K562 (cell line): Measurements from ENCODE around the gene ACBD6. TPM values are rescaled to one million over a fixed set of nuclear protein-coding genes. Genes with fewer than 3 reads are reported as not detected.

Experiments
- ATAC-seq: fragments of 200-7000 bp; cut with Tn5 transposase; 3 replicates; pipeline ENCODE4 v1.9.1; 2020; ENCODE audit warnings: moderate library complexity
- BruUV-seq: library from RNA; stranded (reverse); fragments of 400-500 nt; replicated peaks from 2 replicates; lab custom pipeline; 2021; lab: Mats Ljungman, UMichigan
- CTCF ChIA-PET: fragments of 300-600 bp; formaldehyde crosslinking; extraction: SDS; loops from one replicate; lab custom pipeline; 2021; ENCODE audit warnings: low intra/inter-chr PET ratio; lab: Yijun Ruan, JAX
- POLR2A ChIA-PET: fragments of 300-600, 350-650 bp; sonication (Branson Sonifier 250); formaldehyde crosslinking; extraction: SDS; loops from one replicate; lab custom pipeline; 2021; ENCODE audit warnings: antibody characterized with exemption, inconsistent platforms; lab: Yijun Ruan, JAX
- DNase-seq, 4 experiments: peaks; one replicate each; pipeline versions ENCODE4 v3.0.0 to v3.0.0-alpha.2; 2011 to 2018; ENCODE audit warnings: low spot score in 3 of 4, mixed read lengths in 3 of 4; ENCODE audit errors: extremely low read depth in 1 of 4
- FAIRE-seq: peaks from 2 replicates; lab custom pipeline; 2011; peaks lifted over from hg19 to GRCh38; lab: Jason Lieb, UNC
- H2AFZ ChIP-seq: 2 replicates; pipeline ENCODE4 v1.6.0; 2011; ENCODE audit warnings: low read depth, low read length, control low read depth, inconsistent platforms
- H3K27ac ChIP-seq: fragments of 200-600 bp; 3 replicates; pipeline ENCODE4 v1.8.0; 2011; ENCODE audit warnings: low read depth, mild to moderate bottlenecking, control low read depth, inconsistent platforms, low read length, moderate library complexity, mixed read lengths; ENCODE audit errors: extremely low read depth
- H3K27me3 ChIP-seq, 2 experiments: fragments of 300-600 bp in 1 of 2; 2 replicates in 1 of 2; 3 replicates in 1 of 2; pipeline versions ENCODE4 v1.6.0 to v1.8.0; 2011; ENCODE audit warnings: inconsistent platforms in 2 of 2, low read length in 2 of 2, mild to moderate bottlenecking in 1 of 2, mixed read lengths in 1 of 2, moderate library complexity in 1 of 2; ENCODE audit not compliant: control insufficient read depth in 2 of 2, insufficient read depth in 2 of 2
- H3K36me3 ChIP-seq: fragments of 300-600 bp; 3 replicates; pipeline ENCODE4 v1.8.0; 2011; ENCODE audit warnings: mild to moderate bottlenecking, low read length, inconsistent platforms; ENCODE audit not compliant: control insufficient read depth, insufficient read depth
- H3K4me1 ChIP-seq, 2 experiments: fragments of 200-600 bp in 1 of 2; replicated peaks in 1 of 2; 2 replicates in 1 of 2; 3 replicates in 1 of 2; pipeline versions ENCODE4 v1.5.1 to v1.8.0; 2011; ENCODE audit warnings: inconsistent platforms in 2 of 2, low read length in 2 of 2, mild to moderate bottlenecking in 1 of 2, mixed read lengths in 1 of 2, moderate library complexity in 1 of 2; ENCODE audit not compliant: control insufficient read depth in 2 of 2, insufficient read depth in 2 of 2
- H3K4me2 ChIP-seq: 2 replicates; pipeline ENCODE4 v1.6.1; 2011; ENCODE audit warnings: low read length, control low read depth, inconsistent platforms, mixed read lengths; ENCODE audit not compliant: insufficient read depth
- H3K4me3 ChIP-seq: fragments of 200-600 bp; sonication (generic), shearing (Covaris generic); 2 replicates; pipeline ENCODE4 v1.5.1; 2016; ENCODE audit warnings: control low read depth, inconsistent platforms
- H3K79me2 ChIP-seq: fragments of 200-600 bp; 3 replicates; pipeline ENCODE4 v1.8.0; 2011; ENCODE audit warnings: low read length, inconsistent platforms; ENCODE audit not compliant: control insufficient read depth, insufficient read depth
- H3K9ac ChIP-seq, 2 experiments: 2 replicates each; pipeline versions ENCODE4 v1.6.0 to v1.6.1; 2011; ENCODE audit warnings: low read depth in 2 of 2, low read length in 2 of 2, control low read depth in 1 of 2, inconsistent platforms in 1 of 2, mild to moderate bottlenecking in 1 of 2, mixed read lengths in 1 of 2; ENCODE audit not compliant: insufficient read depth in 1 of 2
- H3K9me1 ChIP-seq: one replicate; pipeline ENCODE4 v1.6.0; 2011; ENCODE audit warnings: inconsistent platforms, mild to moderate bottlenecking, low read length, moderate library complexity; ENCODE audit not compliant: control insufficient read depth, insufficient read depth
- H3K9me3 ChIP-seq: replicated peaks from 2 replicates; pipeline ENCODE4 v1.5.1; 2011; ENCODE audit warnings: low read depth, low read length, inconsistent platforms; ENCODE audit not compliant: control insufficient read depth, insufficient read depth
- H4K20me1 ChIP-seq: replicated peaks from 2 replicates; pipeline ENCODE4 v1.6.1; 2011; ENCODE audit warnings: low read length, inconsistent platforms, mixed read lengths; ENCODE audit not compliant: control insufficient read depth, insufficient read depth
- BHLHE40 ChIP-seq: IDR thresholded peaks from 2 replicates; pipeline ENCODE4 v1.6.1; 2011; ENCODE audit warnings: low read length, improper control_type of control experiment
- BRCA1 ChIP-seq, 2 experiments: fragments of 450-650 bp in 1 of 2; sonication (generic) in 1 of 2; formaldehyde crosslinking in 1 of 2; IDR thresholded peaks; 2 replicates each; pipeline versions ENCODE4 v1.5.0 to v1.6.1; 2017 to 2020; ENCODE audit warnings: mild to moderate bottlenecking in 1 of 2, missing genetic modification reagents in 1 of 2
- CEBPG ChIP-seq, 3 experiments: fragments of 200-800 bp in 1 of 3; sonication (Bioruptor generic) in 1 of 3; sonication (generic) in 1 of 3; formaldehyde crosslinking in 1 of 3; IDR thresholded peaks in 2 of 3; conservative IDR thresholded peaks in 1 of 3; 2 replicates each; pipeline versions ENCODE4 v1.6.1 to v1.8.0; 2016 to 2022; ENCODE audit warnings: missing compliant biosample characterization in 2 of 3, missing genetic modification characterization in 2 of 3, mild to moderate bottlenecking in 1 of 3, missing genetic modification reagents in 1 of 3
- CTCF ChIP-seq, 3 experiments: IDR thresholded peaks in 2 of 3; conservative IDR thresholded peaks in 1 of 3; 2 replicates each; pipeline ENCODE4 v1.5.1; 2011 to 2012; ENCODE audit warnings: low read length in 3 of 3, mild to moderate bottlenecking in 3 of 3, control low read depth in 2 of 3, improper control_type of control experiment in 1 of 3, inconsistent platforms in 1 of 3, low read depth in 1 of 3, mixed read lengths in 1 of 3, moderate library complexity in 1 of 3; ENCODE audit not compliant: insufficient read depth in 2 of 3
- GATA2 ChIP-seq: sonication (generic); formaldehyde crosslinking; IDR thresholded peaks from 2 replicates; pipeline ENCODE4 v1.4.0; 2020; ENCODE audit warnings: mild to moderate bottlenecking, missing genetic modification reagents
- HLTF ChIP-seq: fragments of 450-650 bp; IDR thresholded peaks from 2 replicates; pipeline ENCODE4 v1.6.1; 2016
- KAT2B ChIP-seq: IDR thresholded peaks from one replicate; pipeline ENCODE4 v1.6.1; 2012; ENCODE audit warnings: low read depth, mild to moderate bottlenecking, control low read depth, inconsistent platforms, low read length, moderate library complexity
- MLLT1 ChIP-seq, 2 experiments: fragments of 450-650 bp; IDR thresholded peaks; 2 replicates each; pipeline ENCODE4 v1.6.1; 2016
- NR0B1 ChIP-seq: fragments of 450-650 bp; IDR thresholded peaks from one replicate; pipeline ENCODE4 v1.6.1; 2018; ENCODE audit warnings: mild to moderate bottlenecking, moderate library complexity; ENCODE audit not compliant: partially characterized antibody
- YBX1 ChIP-seq: fragments of 450-650 bp; IDR thresholded peaks from 2 replicates; pipeline ENCODE4 v1.7.1; 2016; ENCODE audit warnings: mild to moderate bottlenecking
- ZBED1 ChIP-seq: IDR thresholded peaks from 2 replicates; pipeline ENCODE4 v1.6.1; 2014
- ZFP36 ChIP-seq: fragments of 150-350 bp; IDR thresholded peaks from 2 replicates; pipeline ENCODE4 v1.6.1; 2018; ENCODE audit warnings: low read length, low read depth; ENCODE audit not compliant: partially characterized antibody
- ZNF133 ChIP-seq: fragments of 250-450 bp; sonication (Bioruptor Pico); IDR thresholded peaks from 2 replicates; pipeline ENCODE4 v1.4.0; 2020; ENCODE audit warnings: mild to moderate bottlenecking
- ZNF586 ChIP-seq: fragments of 450-650 bp; formaldehyde crosslinking; conservative IDR thresholded peaks from 2 replicates; pipeline ENCODE4 v1.4.0; 2020; ENCODE audit warnings: mild to moderate bottlenecking, moderate library complexity
- ZNF780A ChIP-seq: fragments of 250-450 bp; sonication (Bioruptor Pico); IDR thresholded peaks from 2 replicates; pipeline ENCODE4 v1.5.0; 2021; ENCODE audit warnings: mild to moderate bottlenecking
- ZNF79 ChIP-seq: fragments of 250-450 bp; sonication (Bioruptor Pico); IDR thresholded peaks from 2 replicates; pipeline ENCODE4 v1.4.0; 2020; ENCODE audit warnings: low read depth, mild to moderate bottlenecking, moderate library complexity
- WGBS: fragments of 100-300 bp; shearing (Covaris generic); methylation state at CpG from one replicate; pipeline ENCODE4 v1.1.6; 2016; ENCODE audit warnings: low coverage, mixed read lengths; ENCODE audit not compliant: insufficient coverage; ENCODE audit errors: missing lambda C conversion rate; 5-methylcytosine and 5-hydroxymethylcytosine counted together
- in situ Hi-C: fragments of 300-500 bp; cut with MboI; formaldehyde crosslinking; loops from 4 replicates; pipeline ENCODE4 v1.15.0; 2018; ENCODE audit warnings: inconsistent platforms, mixed read lengths
- intact Hi-C: fragments of 100-400 bp; cut with micrococcal nuclease; formaldehyde crosslinking; loops from 2 replicates; pipeline ENCODE4 v1.14.2; 2022
- polyA plus RNA-seq, 8 experiments: library from polyadenylated mRNA; depleted of rRNA in 4 of 8; stranded (reverse) in 5 of 8; unstranded in 3 of 8; fragments of >200 nt; fragmentation: Nextera tagmentation in 2 of 8; fragmentation: Illumina TruSeq in 1 of 8; extraction: Ambion mirVana in 2 of 8; extraction: Trizol in 1 of 8; gene quantifications; 2 replicates each; pipeline versions ENCODE4 v1.2.1 to v1.2.3, GENCODE V29; 2011 to 2014; ENCODE audit warnings: inconsistent platforms in 1 of 8, missing spikeins in 1 of 8
- total RNA-seq, 7 experiments: library from RNA; depleted of rRNA in 6 of 7; stranded (reverse); fragments of >200 nt in 6 of 7; fragmentation: Illumina TruSeq in 2 of 7; extraction: Trizol in 2 of 7; gene quantifications; 2 replicates each; pipeline versions ENCODE4 v1.2.1 to v1.2.3, GENCODE V29; 2011 to 2021; ENCODE audit warnings: low replicate concordance in 1 of 7

Gene ACBD6
- total and polyA plus RNA-seq, 9 of the 15 experiments (the other 6 are each of a cell fraction or from before 2014, with no cell fraction given), result 16.9 to 107 (median 77.7) TPM

GRCh38 chr1:180365039-180365438 lies 137.3 kb downstream of the ACBD6 start:
- Histone ChIP-seq H3K79me2 (no peaks in the 10 kb centered on the region), H2AFZ (no peak overlapping the region), H3K4me1 (no peaks in the 10 kb centered on the region), H3K9me1 (no peaks in the 10 kb centered on the region), H3K9me3 (no peaks in the 10 kb centered on the region), H3K27ac (no peak overlapping the region), H3K9ac (no peak overlapping the region), H3K4me2 (no peak overlapping the region), H3K36me3 (no peaks in the 10 kb centered on the region), H3K27me3 (no peaks in the 10 kb centered on the region), H3K4me3 (no peak overlapping the region), H4K20me1 (no peaks in the 10 kb centered on the region)
- DNase-seq, result peak; percentile 18 to 35 (median 28)
- in situ Hi-C loops (no loop called here), intact Hi-C loops (loop anchor here (5.0 kb wide), 3 partner anchors 52 to 117 kb away; no protein-coding TSS in a partner anchor)
- no TSS peak for BruUV-seq
- peak; percentile 86 for ATAC-seq
- 43% methylated on average over 3 of the region's 3 CpGs for WGBS
- FAIRE-seq, result no peak
- ChIA-PET CTCF (interaction anchor here (0.5 to 1.6 kb wide), 2 partner anchors 117 to 512 kb away, joined by 3 to 4 read pairs; no protein-coding TSS in a partner anchor), POLR2A (no interaction called here)
- TF ChIP-seq ZNF780A (CRISPR knock-in tag), result no peak
- no peak for TF ChIP-seq HLTF
- peak; percentile 49 to 67 (median 62); a peak in 5 of 6 replicates for TF ChIP-seq CTCF (IDR thresholded peaks at IDR 0.05 in 2 of 3, conservative IDR thresholded peaks at IDR 0.05 in 1 of 3; ENCODE audit: insufficient read depth in 2 of 3, low read depth in 1 of 3, low read length in 3 of 3)
- no peak for TF ChIP-seq ZNF79 (CRISPR knock-in tag)
- no peak for TF ChIP-seq ZBED1
- TF ChIP-seq YBX1, result no peak
- no peak for TF ChIP-seq NR0B1
- TF ChIP-seq ZNF133 (CRISPR knock-in tag), result no peak
- no peak for TF ChIP-seq KAT2B
- TF ChIP-seq BRCA1 (IDR thresholded peaks at IDR 0.05), result no peak
- TF ChIP-seq BRCA1 (CRISPR knock-in tag; IDR thresholded peaks at IDR 0.05), result no peak
- TF ChIP-seq ZNF586 (CRISPR knock-in tag), result no peak
- no peak for TF ChIP-seq CEBPG (CRISPR knock-in tag; IDR thresholded peaks at IDR 0.05)
- TF ChIP-seq CEBPG (tag; conservative IDR thresholded peaks at IDR 0.05 in 1 of 2, IDR thresholded peaks at IDR 0.05 in 1 of 2), result no peak
- TF ChIP-seq ZFP36, result no peak
- peak; percentile 17; the same call in 1 of the 2 replicates for TF ChIP-seq BHLHE40
- TF ChIP-seq GATA2 (CRISPR knock-in tag), result no peak
- no peak for TF ChIP-seq MLLT1 (IDR thresholded peaks at IDR 0.05)
